HCT116 (cell line): ENCODE measurements around the gene NANOS2. TPM values are rescaled to one million over a fixed set of nuclear protein-coding genes. Genes with fewer than 3 reads are reported as not detected.

Experiments
- ATAC-seq: fragments of 200-7000 bp; cut with Tn5 transposase; 2 replicates; pipeline ENCODE4 v1.9.1; 2020; ENCODE audit warnings: mild to moderate bottlenecking, moderate library complexity
- BruUV-seq: library from RNA; stranded (reverse); fragments of 400-500 nt; replicated peaks from 2 replicates; lab custom pipeline; 2021; lab: Mats Ljungman, UMichigan
- CTCF ChIA-PET: fragments of 300-600 bp; sonication (Branson Sonifier 250); formaldehyde crosslinking; loops from one replicate; lab custom pipeline; 2021; ENCODE audit warnings: antibody characterized with exemption; lab: Charles Lee
- POLR2A ChIA-PET: fragments of 300-600, 350-600 bp; sonication (Branson Sonifier 250); formaldehyde crosslinking; loops from one replicate; lab custom pipeline; 2021; ENCODE audit warnings: antibody characterized with exemption; lab: Charles Lee
- RAD21 ChIA-PET, 2 experiments: fragments of 300-600 bp; sonication (Branson Sonifier 250); formaldehyde crosslinking; loops; one replicate each; lab custom pipeline; 2023; ENCODE audit warnings: low total read pairs in 2 of 2; ENCODE audit not compliant: uncharacterized antibody in 2 of 2, unreplicated experiment in 2 of 2, low non-redundant PET in 1 of 2; lab: Charles Lee
- DNase-seq: peaks from one replicate; pipeline ENCODE4 v3.0.0-alpha.2; 2010; ENCODE audit warnings: low read depth, low spot score
- H2AFZ ChIP-seq: fragments of 200-600 bp; shearing (Covaris generic), sonication (generic); 2 replicates; pipeline ENCODE4 v1.6.1; 2017; ENCODE audit warnings: low read depth, mixed run types, mixed read lengths, antibody characterized with exemption, low read length; ENCODE audit not compliant: poor library complexity, severe bottlenecking
- H3K27ac ChIP-seq: 2 replicates; pipeline ENCODE4 v1.5.1; 2012; ENCODE audit warnings: low read depth, low read length
- H3K27me3 ChIP-seq: fragments of 200-600 bp; sonication (generic); 2 replicates; pipeline ENCODE4 v1.6.1; 2016; ENCODE audit warnings: mixed run types, low read length, mixed read lengths; ENCODE audit not compliant: insufficient read depth
- H3K36me3 ChIP-seq, 2 experiments: fragments of 200-500 bp in 1 of 2; fragments of 200-600 bp in 1 of 2; sonication (Bioruptor generic) in 1 of 2; sonication (generic) in 1 of 2; 2 replicates each; pipeline versions ENCODE4 v1.5.1 to v1.6.1; 2014 to 2016; ENCODE audit warnings: low read length in 2 of 2, inconsistent platforms in 1 of 2, mixed read lengths in 1 of 2, mixed run types in 1 of 2; ENCODE audit not compliant: insufficient read depth in 2 of 2, control insufficient read depth in 1 of 2
- H3K4me1 ChIP-seq, 2 experiments: fragments of 200-600 bp in 1 of 2; sonication (generic) in 1 of 2; 2 replicates each; pipeline versions ENCODE4 v1.5.1 to v1.6.1; 2012 to 2017; ENCODE audit warnings: low read length in 2 of 2, inconsistent platforms in 1 of 2, mild to moderate bottlenecking in 1 of 2, mixed read lengths in 1 of 2, mixed run types in 1 of 2, moderate library complexity in 1 of 2; ENCODE audit not compliant: insufficient read depth in 2 of 2, control insufficient read depth in 1 of 2
- H3K4me2 ChIP-seq: fragments of 200-600 bp; sonication (generic); 2 replicates; pipeline ENCODE4 v1.6.1; 2017; ENCODE audit warnings: mixed run types, low read length, mixed read lengths
- H3K4me3 ChIP-seq, 2 experiments: fragments of 200-600 bp in 1 of 2; sonication (generic) in 1 of 2; replicated peaks in 1 of 2; 2 replicates each; pipeline ENCODE4 v1.5.1; 2011 to 2016; ENCODE audit warnings: low read length in 2 of 2, control low read depth in 1 of 2, low read depth in 1 of 2, mild to moderate bottlenecking in 1 of 2, mixed read lengths in 1 of 2, mixed run types in 1 of 2
- H3K79me2 ChIP-seq: fragments of 200-600 bp; sonication (generic); 2 replicates; pipeline ENCODE4 v1.6.1; 2017; ENCODE audit warnings: mild to moderate bottlenecking, mixed run types, low read length, moderate library complexity, mixed read lengths; ENCODE audit not compliant: insufficient read depth
- H3K9ac ChIP-seq: fragments of 200-600 bp; sonication (generic); 2 replicates; pipeline ENCODE4 v1.6.1; 2016; ENCODE audit warnings: low read length, mixed read lengths
- H3K9me2 ChIP-seq: fragments of 200-600 bp; sonication (generic), shearing (Covaris generic); 2 replicates; pipeline ENCODE4 v1.6.1; 2017; ENCODE audit warnings: mixed run types, mild to moderate bottlenecking, moderate library complexity; ENCODE audit not compliant: insufficient read depth
- H3K9me3 ChIP-seq, 2 experiments: fragments of 200-500 bp in 1 of 2; fragments of 200-600 bp in 1 of 2; sonication (Bioruptor generic) in 1 of 2; sonication (generic) in 1 of 2; 2 replicates each; pipeline ENCODE4 v1.6.1; 2014 to 2017; ENCODE audit warnings: low read length in 2 of 2, mixed read lengths in 2 of 2, inconsistent platforms in 1 of 2, low read depth in 1 of 2, mild to moderate bottlenecking in 1 of 2, mixed run types in 1 of 2, moderate library complexity in 1 of 2; ENCODE audit not compliant: control insufficient read depth in 1 of 2, insufficient read depth in 1 of 2
- H4K20me1 ChIP-seq: fragments of 200-600 bp; sonication (generic), shearing (Covaris generic); 2 replicates; pipeline ENCODE4 v1.6.1; 2017; ENCODE audit warnings: mixed run types, mild to moderate bottlenecking, moderate library complexity; ENCODE audit not compliant: insufficient read depth
- ATF3 ChIP-seq: IDR thresholded peaks from 2 replicates; pipeline ENCODE4 v1.6.1; 2012
- CEBPB ChIP-seq: IDR thresholded peaks from 2 replicates; pipeline ENCODE4 v1.6.1; 2012; ENCODE audit warnings: low read depth
- CTCF ChIP-seq, 3 experiments: fragments of 200-600 bp in 1 of 3; sonication (generic) in 1 of 3; IDR thresholded peaks in 2 of 3; conservative IDR thresholded peaks in 1 of 3; 2 replicates each; pipeline ENCODE4 v1.5.1; 2012 to 2017; ENCODE audit warnings: low read depth in 2 of 3, low read length in 2 of 3, antibody characterized with exemption in 1 of 3, borderline replicate concordance in 1 of 3, control low read depth in 1 of 3, mild to moderate bottlenecking in 1 of 3, mixed read lengths in 1 of 3, mixed run types in 1 of 3, moderate library complexity in 1 of 3; ENCODE audit not compliant: insufficient read depth in 1 of 3
- EGR1 ChIP-seq: IDR thresholded peaks from 2 replicates; pipeline ENCODE4 v1.6.1; 2012; ENCODE audit warnings: low read depth
- ELF1 ChIP-seq: IDR thresholded peaks from 2 replicates; pipeline ENCODE4 v1.6.1; 2012; ENCODE audit warnings: low read depth, borderline replicate concordance
- EZH2phosphoT487 ChIP-seq: fragments of 200-600 bp; IDR thresholded peaks from 2 replicates; pipeline ENCODE4 v1.6.1; 2018; ENCODE audit warnings: antibody characterized with exemption, borderline replicate concordance
- POLR2A ChIP-seq: IDR thresholded peaks from 2 replicates; pipeline ENCODE4 v1.7.0; 2011; ENCODE audit warnings: borderline replicate concordance; ENCODE audit not compliant: insufficient read depth, insufficient read length; ENCODE audit errors: extremely low read depth
- RAD21 ChIP-seq: IDR thresholded peaks from 2 replicates; pipeline ENCODE4 v1.6.1; 2012; ENCODE audit warnings: low read depth, mild to moderate bottlenecking
- TCF7L2 ChIP-seq: IDR thresholded peaks from 2 replicates; pipeline ENCODE4 v1.7.0; 2011; ENCODE audit warnings: borderline replicate concordance, inconsistent platforms; ENCODE audit not compliant: insufficient read depth, insufficient read length; ENCODE audit errors: extremely low read depth
- ZBTB33 ChIP-seq: IDR thresholded peaks from 2 replicates; pipeline ENCODE4 v1.6.1; 2011; ENCODE audit warnings: mild to moderate bottlenecking, low read length, moderate library complexity; ENCODE audit not compliant: insufficient replicate concordance; ENCODE audit errors: extremely low read depth
- intact Hi-C: fragments of 100-400 bp; cut with micrococcal nuclease; formaldehyde crosslinking; loops from 2 replicates; pipeline ENCODE4 v1.10.0; 2022
- total RNA-seq: library from RNA; stranded (reverse); gene quantifications from one replicate; pipeline ENCODE4 v1.2.1, GENCODE V29; 2021; ENCODE audit not compliant: unreplicated experiment

The NANOS2 gene
- total RNA-seq, 1 experiment from 2014 or later: not detected

GRCh38 chr19:45876161-45876410, 38.5 kb downstream of the NANOS2 start:
- no TSS peak for BruUV-seq
- no peaks in the 10 kb centered on the region for H3K9me3 ChIP-seq
- CTCF ChIA-PET: interaction anchor here (0.7 kb wide), 1 partner anchor 13 kb away, joined by 4 read pairs; no protein-coding TSS in a partner anchor
- H3K36me3 ChIP-seq: no peaks in the 10 kb centered on the region; a peak in 1 of 4 replicates
- intact Hi-C loops: no loop called here
- no peaks in the 10 kb centered on the region for H4K20me1 ChIP-seq
- H3K27me3 ChIP-seq: no peaks in the 10 kb centered on the region
- H2AFZ ChIP-seq: no peak overlapping the region
- ATAC-seq (no peak), DNase-seq (no peak)
- H3K79me2 ChIP-seq: no peaks in the 10 kb centered on the region
- no peak overlapping the region for H3K9ac ChIP-seq
- RAD21 ChIA-PET: interaction anchor here in 1 of 2 experiments (0.6 kb wide), 1 partner anchor 59 kb away, joined by 3 read pairs; no protein-coding TSS in a partner anchor
- no peak for TF ChIP-seq RAD21
- no peak for TF ChIP-seq ELF1
- no peak for TF ChIP-seq ATF3
- no peak for TF ChIP-seq ZBTB33
- no peak for TF ChIP-seq CEBPB
- TF ChIP-seq TCF7L2: no peak
- no peaks in the 10 kb centered on the region for H3K9me2 ChIP-seq
- no peak overlapping the region for H3K27ac ChIP-seq
- H3K4me2 ChIP-seq: no peak overlapping the region
- peaks cover 6 to 17% of the 10 kb centered on the region in 2 experiments; a peak in 3 of 4 replicates for H3K4me1 ChIP-seq
- no peak overlapping the region for H3K4me3 ChIP-seq
- POLR2A ChIA-PET: no interaction called here

- H3K27ac ChIP-seq: no peak overlapping the region
- peaks cover 6 to 23% of the 10 kb centered on the region in 2 experiments; a peak in 3 of 4 replicates for H3K4me1 ChIP-seq
- BruUV-seq: no TSS peak
- ATAC-seq: no peak
- H3K4me2 ChIP-seq: no peak overlapping the region
- ChIA-PET RAD21 (no interaction called here), CTCF (no interaction called here), POLR2A (interaction anchor here (0.8 kb wide), 1 partner anchor 11 kb away, joined by 3 read pairs; the partner anchor contains the start of gene SYMPK)
- H3K36me3 ChIP-seq: no peaks in the 10 kb centered on the region; a peak in 1 of 4 replicates
- no peaks in the 10 kb centered on the region for H3K27me3 ChIP-seq
- no peak overlapping the region for H3K4me3 ChIP-seq
- TF ChIP-seq POLR2A: no peak
- no peak for TF ChIP-seq EZH2phosphoT487
- TF ChIP-seq EGR1: no peak
- TF ChIP-seq CTCF (IDR thresholded peaks at IDR 0.05 in 2 of 3, conservative IDR thresholded peaks at IDR 0.05 in 1 of 3; ENCODE audit: borderline replicate concordance in 1 of 3, insufficient read depth in 1 of 3, low read depth in 2 of 3, low read length in 2 of 3): no peak
- intact Hi-C loops: no loop called here
- H3K9me2 ChIP-seq: no peaks in the 10 kb centered on the region
- no peaks in the 10 kb centered on the region for H3K9me3 ChIP-seq
- no peak for DNase-seq
- H4K20me1 ChIP-seq: no peaks in the 10 kb centered on the region
- no peak overlapping the region for H3K9ac ChIP-seq
- H3K79me2 ChIP-seq: no peaks in the 10 kb centered on the region
- no peak overlapping the region for H2AFZ ChIP-seq
Observed at GRCh38 chr19:45874620-45874966, 40.0 kb downstream of the NANOS2 start.
